ENCODE measurements around the gene FNBP1L. TPM values are rescaled to one million over a fixed set of nuclear protein-coding genes. Genes with fewer than 3 reads are reported as not detected.
"Not testable (repeated sequence)": the region's sequence is repeated elsewhere in the genome, so short reads cannot be mapped to it uniquely, and the experiment has no call there.

The FNBP1L gene
- total RNA-seq, 8 experiments from 2014 or later, result 4.8 to 189 (median 125) TPM

DNA sequence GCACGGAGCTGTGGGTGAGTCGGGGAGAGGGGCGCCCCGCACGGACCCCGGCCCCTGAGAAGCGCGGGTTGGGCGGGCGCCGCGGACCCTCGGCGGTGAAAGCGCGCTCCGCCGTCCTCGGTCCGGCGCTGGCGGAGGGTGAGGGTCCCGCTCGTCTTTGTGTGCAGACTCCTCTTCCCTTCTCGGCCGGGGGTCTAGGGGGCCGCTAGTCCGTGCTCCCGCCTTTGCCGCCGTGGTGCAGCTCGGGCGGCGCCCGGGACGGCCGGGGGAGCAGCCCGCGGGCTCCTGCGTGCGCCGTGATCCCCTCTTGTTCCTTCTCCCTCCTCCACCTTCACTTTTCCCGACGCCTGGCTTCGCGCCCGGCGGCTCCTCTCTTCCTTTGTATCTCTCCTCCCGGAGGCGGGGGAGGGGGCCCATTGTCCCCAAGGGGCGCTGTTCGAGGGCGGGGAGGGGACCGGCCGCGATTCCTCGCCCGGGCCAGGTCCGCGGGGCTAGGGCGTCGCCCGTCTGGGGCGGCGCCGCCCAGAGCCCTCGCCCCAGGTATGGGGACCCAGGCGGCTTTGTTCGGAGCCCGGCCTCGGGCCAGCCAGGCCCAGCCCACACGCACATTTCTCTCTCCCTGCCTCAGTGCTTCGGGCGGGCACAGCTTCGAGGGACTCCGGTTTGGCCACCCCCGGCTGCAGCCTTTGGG, 519 bp downstream of the FNBP1L start:
- 0 to 10% (median 1%) methylated on average over 2 to 46 of the region's 77 CpGs; no CpG with 5 or more reads in 5 of the 10 experiments for WGBS, 10 experiments
- Histone ChIP-seq H3K4me1 (replicated peaks in 1 of 2) (peaks cover 8 to 30% of the 10 kb centered on the region in 2 donors), H3K4me3 (peak overlapping the region; percentile 92 to 97 (median 92)), H3K27ac (peak overlapping the region; percentile 86 to 88)
- peak; percentile 43 to 72 (median 66) for ATAC-seq (replicated peaks in 6 of 8)
- in situ Hi-C loops (cut with MboI; ENCODE audit: low pct_unique_long_range_greater_than_20kb in 2 of 9, low sequenced_read_pairs in 9 of 9, unreplicated experiment in 9 of 9), result loop anchor here in 5 of 9 experiments (25.0 kb wide), 2 partner anchors 364 to 389 kb away; no protein-coding TSS in a partner anchor

DNA sequence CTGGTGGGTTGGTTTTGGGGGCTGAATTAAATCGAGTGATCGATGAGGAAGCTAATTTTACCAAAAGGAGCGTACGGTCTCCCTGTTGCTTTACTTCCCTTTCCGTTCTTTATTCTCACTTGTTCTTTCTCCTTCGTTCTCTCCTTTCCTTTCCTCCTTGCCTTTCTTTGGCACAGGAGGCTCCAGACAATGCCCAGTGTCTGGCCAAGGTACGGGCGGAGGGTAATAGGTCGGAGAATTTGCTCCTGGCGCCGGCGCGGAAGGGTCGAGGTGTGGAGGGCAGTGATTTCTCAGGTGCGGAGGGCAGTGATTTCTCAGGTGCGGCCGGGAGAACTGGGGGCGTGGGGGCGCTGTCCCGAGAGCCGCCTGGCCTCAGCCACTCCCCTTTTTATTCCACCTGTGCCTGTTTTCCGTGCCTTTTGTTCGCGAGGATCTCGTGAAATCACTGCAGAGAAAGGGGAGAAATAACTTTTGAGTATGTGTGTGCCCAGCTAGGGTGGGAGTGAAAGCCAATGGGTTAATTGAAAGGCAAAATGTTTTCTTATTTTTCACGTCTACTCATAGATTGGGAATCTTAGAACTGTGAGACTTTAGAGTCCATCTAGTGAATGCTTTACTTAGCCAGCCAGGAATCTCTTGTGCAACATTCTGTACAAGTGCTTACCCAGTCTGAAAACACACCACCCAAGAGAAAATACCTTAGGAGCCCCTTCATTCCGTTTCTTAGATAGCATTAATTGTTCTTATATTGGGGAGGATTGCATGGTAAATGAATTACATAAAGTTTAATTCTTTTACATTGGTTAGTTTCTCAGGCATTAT, 1.3 kb downstream of the FNBP1L start:
- Histone ChIP-seq H3K4me3 (peak overlapping the region; percentile 92 to 97 (median 92)), H3K27ac (peak overlapping the region; percentile 86 to 88), H3K4me1 (replicated peaks in 1 of 2) (peaks cover 12 to 36% of the 10 kb centered on the region in 2 donors)
- in situ Hi-C loops (cut with MboI; ENCODE audit: low pct_unique_long_range_greater_than_20kb in 2 of 9, low sequenced_read_pairs in 9 of 9, unreplicated experiment in 9 of 9), result loop anchor here in 5 of 9 experiments (25.0 kb wide), 2 partner anchors 363 to 388 kb away; no protein-coding TSS in a partner anchor
- ATAC-seq (replicated peaks in 6 of 8), result peak; percentile 11 to 25 (median 16)
- 0 to 4% (median 0%) methylated on average over 2 to 27 of the region's 27 CpGs for WGBS, 10 experiments

- WGBS, 10 experiments, result 13 to 100% (median 67%) methylated on average over 1 of the region's 1 CpG; no CpG with 5 or more reads in 1 of the 10 experiments
- peak overlapping the region in 3 of 5 donors; percentile 92 to 97 (median 92) for H3K4me3 ChIP-seq
- no peak for ATAC-seq (replicated peaks in 6 of 8)
- no peak overlapping the region for H3K27ac ChIP-seq
- peaks cover 12 to 36% of the 10 kb centered on the region in 2 donors for H3K4me1 ChIP-seq (replicated peaks in 1 of 2)
- in situ Hi-C loops (cut with MboI; ENCODE audit: low pct_unique_long_range_greater_than_20kb in 2 of 9, low sequenced_read_pairs in 9 of 9, unreplicated experiment in 9 of 9), result loop anchor here in 2 of 9 experiments (25.0 kb wide), 2 partner anchors 137 to 162 kb away; no protein-coding TSS in a partner anchor
These were observed 2.4 kb downstream of the FNBP1L start for GRCh38 chr1:93450321-93450720.

- H3K4me3 ChIP-seq, result no peak overlapping the region
- ATAC-seq (replicated peaks in 6 of 8), result peak in 1 of 8 experiments; percentile 16
- peaks cover 12 to 32% of the 10 kb centered on the region in 2 donors for H3K4me1 ChIP-seq (replicated peaks in 1 of 2)
- H3K27ac ChIP-seq, result no peak overlapping the region
- in situ Hi-C loops (cut with MboI; ENCODE audit: low pct_unique_long_range_greater_than_20kb in 2 of 9, low sequenced_read_pairs in 9 of 9, unreplicated experiment in 9 of 9), result loop anchor here in 2 of 9 experiments (25.0 kb wide), 2 partner anchors 133 to 158 kb away; no protein-coding TSS in a partner anchor
- WGBS, 10 experiments, result 88 to 100% (median 91%) methylated on average over 1 of the region's 1 CpG; no CpG with 5 or more reads in 5 of the 10 experiments
These were observed 6.0 kb downstream of the FNBP1L start for GRCh38 chr1:93453911-93454310.

GRCh38 chr1:93459126-93459525, 11.2 kb downstream of the FNBP1L start:
- Histone ChIP-seq H3K4me3 (no peak overlapping the region), H3K27ac (no peak overlapping the region), H3K4me1 (replicated peaks in 1 of 2) (peaks cover under 1% of the 10 kb centered on the region in 2 donors)
- in situ Hi-C loops (cut with MboI; ENCODE audit: low pct_unique_long_range_greater_than_20kb in 2 of 9, low sequenced_read_pairs in 9 of 9, unreplicated experiment in 9 of 9), result loop anchor here in 2 of 9 experiments (25.0 kb wide), 2 partner anchors 128 to 153 kb away; no protein-coding TSS in a partner anchor
- ATAC-seq (replicated peaks in 6 of 8), result no peak
- WGBS, 10 experiments, result 89 to 100% (median 99%) methylated on average over 1 to 3 of the region's 3 CpGs

GRCh38 chr1:93461236-93461635, 13.3 kb downstream of the FNBP1L start:
- WGBS, 10 experiments, result 88 to 100% (median 95%) methylated on average over 1 to 5 of the region's 5 CpGs; no CpG with 5 or more reads in 1 of the 10 experiments
- in situ Hi-C loops (cut with MboI; ENCODE audit: low pct_unique_long_range_greater_than_20kb in 2 of 9, low sequenced_read_pairs in 9 of 9, unreplicated experiment in 9 of 9), result loop anchor here in 2 of 9 experiments (25.0 kb wide), 2 partner anchors 126 to 151 kb away; no protein-coding TSS in a partner anchor

DNA sequence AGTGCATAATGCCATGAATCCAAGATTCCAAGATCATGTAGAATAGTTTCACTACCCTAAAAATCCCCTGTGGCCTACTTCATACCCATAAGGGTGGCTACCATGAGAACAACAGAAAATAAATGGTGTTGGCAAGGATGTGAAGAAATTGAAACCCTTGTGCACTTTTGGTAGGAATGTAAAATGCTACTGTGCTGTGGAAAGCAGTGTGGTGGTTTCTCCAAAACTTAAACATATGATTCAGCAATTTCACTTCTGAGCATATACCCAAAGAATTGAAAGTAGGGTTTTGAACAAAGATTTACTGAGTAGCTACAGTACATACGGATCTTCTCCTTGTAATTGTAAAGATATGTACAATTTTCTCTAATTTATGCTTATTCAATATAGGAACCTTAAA, 16.0 kb downstream of the FNBP1L start:
- H3K27ac ChIP-seq, result no peak overlapping the region
- H3K4me1 ChIP-seq (replicated peaks in 1 of 2), result no peaks in the 10 kb centered on the region
- in situ Hi-C loops (cut with MboI; ENCODE audit: low pct_unique_long_range_greater_than_20kb in 2 of 9, low sequenced_read_pairs in 9 of 9, unreplicated experiment in 9 of 9), result loop anchor here in 2 of 9 experiments (25.0 kb wide), 2 partner anchors 123 to 148 kb away; no protein-coding TSS in a partner anchor
- ATAC-seq (replicated peaks in 6 of 8), result no peak
- 60 to 100% (median 100%) methylated on average over 1 of the region's 1 CpG; no CpG with 5 or more reads in 1 of the 10 experiments for WGBS, 10 experiments
- no peak overlapping the region for H3K4me3 ChIP-seq

More at GRCh38 chr1:93461236-93461635, 13.3 kb downstream of the FNBP1L start:
- Histone ChIP-seq H3K27ac (no peak overlapping the region), H3K4me3 (no peak overlapping the region), H3K4me1 (replicated peaks in 1 of 2) (no peaks in the 10 kb centered on the region)
- no peak for ATAC-seq (replicated peaks in 6 of 8)

DNA sequence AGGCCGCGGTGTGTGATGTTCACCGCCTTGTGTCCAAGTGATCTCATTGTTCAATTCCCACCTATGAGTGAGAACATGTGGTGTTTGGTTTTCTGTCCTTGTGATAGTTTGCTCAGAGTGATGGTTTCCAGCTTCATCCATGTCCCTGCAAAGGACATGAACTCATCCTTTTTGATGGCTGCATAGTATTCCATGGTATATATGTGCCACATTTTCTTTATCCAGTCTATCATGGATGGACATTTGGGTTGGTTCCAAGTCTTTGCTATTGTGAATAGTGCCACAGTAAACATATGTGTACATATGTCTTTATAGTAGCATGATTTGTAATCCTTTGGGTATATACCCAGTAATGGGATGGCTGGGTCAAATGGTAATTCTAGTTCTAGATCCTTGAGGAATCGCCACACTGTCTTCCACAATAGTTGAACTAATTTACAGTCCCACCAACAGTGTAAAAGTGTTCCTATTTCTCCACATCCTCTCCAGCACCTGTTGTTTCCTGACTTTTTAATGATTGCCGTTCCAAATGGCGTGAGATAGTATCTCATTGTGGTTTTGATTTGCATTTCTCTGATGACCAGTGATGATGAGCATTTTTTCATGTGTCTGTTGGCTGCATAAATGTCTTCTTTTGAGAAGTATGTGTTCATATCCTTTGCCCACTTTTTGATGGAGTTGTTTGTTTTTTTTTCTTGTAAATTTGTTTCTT, 17.6 kb downstream of the FNBP1L start:
- WGBS, 10 experiments, result 88 to 100% (median 100%) methylated on average over 1 to 5 of the region's 6 CpGs; no CpG with 5 or more reads in 2 of the 10 experiments
- H3K4me1 ChIP-seq (replicated peaks in 1 of 2); ATAC-seq (replicated peaks in 6 of 8); H3K27ac ChIP-seq; H3K4me3 ChIP-seq: not testable (repeated sequence)
- in situ Hi-C loops (cut with MboI; ENCODE audit: low pct_unique_long_range_greater_than_20kb in 2 of 9, low sequenced_read_pairs in 9 of 9, unreplicated experiment in 9 of 9), result loop anchor here in 2 of 9 experiments (25.0 kb wide), 2 partner anchors 122 to 147 kb away; no protein-coding TSS in a partner anchor

DNA sequence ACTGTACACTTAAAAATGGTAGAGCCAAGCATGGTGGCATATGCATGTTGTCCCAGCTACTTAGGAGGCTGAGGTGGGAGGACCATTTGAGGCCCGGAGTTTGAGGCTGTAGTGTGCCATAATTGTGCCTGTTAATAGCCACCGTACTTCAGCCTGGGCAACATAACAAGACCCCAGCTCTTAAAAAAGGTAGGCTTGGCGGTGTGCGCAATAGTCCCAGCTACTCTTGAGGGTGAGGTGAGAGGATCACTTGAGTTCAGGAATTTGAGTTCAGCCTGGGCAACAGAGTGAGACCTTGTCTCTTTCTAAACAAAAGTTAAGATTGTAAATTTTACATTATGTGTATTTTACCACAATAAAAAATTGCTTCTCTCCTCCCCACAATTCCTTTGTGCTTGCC, 19.7 kb downstream of the FNBP1L start:
- WGBS, 10 experiments, result 80 to 100% (median 98%) methylated on average over 1 to 4 of the region's 4 CpGs; no CpG with 5 or more reads in 1 of the 10 experiments
- Histone ChIP-seq H3K4me1 (replicated peaks in 1 of 2) (no peaks in the 10 kb centered on the region), H3K27ac (no peak overlapping the region), H3K4me3 (no peak overlapping the region)
- ATAC-seq (replicated peaks in 6 of 8), result no peak
- in situ Hi-C loops (cut with MboI; ENCODE audit: low pct_unique_long_range_greater_than_20kb in 2 of 9, low sequenced_read_pairs in 9 of 9, unreplicated experiment in 9 of 9), result loop anchor here in 2 of 9 experiments (25.0 kb wide), 2 partner anchors 120 to 145 kb away; no protein-coding TSS in a partner anchor

DNA sequence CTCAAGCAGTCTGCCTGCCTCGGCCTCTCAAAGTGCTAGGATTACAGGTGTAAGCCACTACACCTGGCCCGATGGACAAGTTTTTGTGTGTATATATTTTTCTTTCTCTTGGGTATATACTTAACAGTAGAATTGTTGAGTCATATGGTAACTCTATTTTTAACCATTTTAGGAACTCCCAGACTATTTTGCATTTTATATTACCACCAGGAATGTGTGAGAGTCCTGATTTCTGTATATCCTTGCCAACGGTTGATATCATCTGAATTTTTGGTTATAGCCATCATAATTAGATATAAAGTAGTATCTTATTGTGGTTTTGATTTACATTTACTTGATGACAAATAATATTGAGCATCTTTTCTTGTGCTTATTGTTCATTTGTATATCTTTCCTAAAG, 20.7 kb downstream of the FNBP1L start:
- no peaks in the 10 kb centered on the region for H3K4me1 ChIP-seq (replicated peaks in 1 of 2)
- 22 to 100% (median 97%) methylated on average over 1 to 3 of the region's 3 CpGs; no CpG with 5 or more reads in 1 of the 10 experiments for WGBS, 10 experiments
- no peak overlapping the region for H3K4me3 ChIP-seq
- peak in 2 of 8 experiments; percentile 67 to 94 for ATAC-seq (replicated peaks in 6 of 8)
- in situ Hi-C loops (cut with MboI; ENCODE audit: low pct_unique_long_range_greater_than_20kb in 2 of 9, low sequenced_read_pairs in 9 of 9, unreplicated experiment in 9 of 9), result loop anchor here in 2 of 9 experiments (25.0 kb wide), 2 partner anchors 119 to 144 kb away; no protein-coding TSS in a partner anchor
- H3K27ac ChIP-seq, result no peak overlapping the region

GRCh38 chr1:93469223-93469622, 21.3 kb downstream of the FNBP1L start:
- 85 to 100% (median 95%) methylated on average over 1 to 3 of the region's 3 CpGs; no CpG with 5 or more reads in 5 of the 10 experiments for WGBS, 10 experiments
- not testable (repeated sequence) for H3K4me3 ChIP-seq; ATAC-seq (replicated peaks in 6 of 8); H3K27ac ChIP-seq; H3K4me1 ChIP-seq (replicated peaks in 1 of 2)
- in situ Hi-C loops (cut with MboI; ENCODE audit: low pct_unique_long_range_greater_than_20kb in 2 of 9, low sequenced_read_pairs in 9 of 9, unreplicated experiment in 9 of 9), result loop anchor here in 2 of 9 experiments (25.0 kb wide), 2 partner anchors 118 to 143 kb away; no protein-coding TSS in a partner anchor

DNA sequence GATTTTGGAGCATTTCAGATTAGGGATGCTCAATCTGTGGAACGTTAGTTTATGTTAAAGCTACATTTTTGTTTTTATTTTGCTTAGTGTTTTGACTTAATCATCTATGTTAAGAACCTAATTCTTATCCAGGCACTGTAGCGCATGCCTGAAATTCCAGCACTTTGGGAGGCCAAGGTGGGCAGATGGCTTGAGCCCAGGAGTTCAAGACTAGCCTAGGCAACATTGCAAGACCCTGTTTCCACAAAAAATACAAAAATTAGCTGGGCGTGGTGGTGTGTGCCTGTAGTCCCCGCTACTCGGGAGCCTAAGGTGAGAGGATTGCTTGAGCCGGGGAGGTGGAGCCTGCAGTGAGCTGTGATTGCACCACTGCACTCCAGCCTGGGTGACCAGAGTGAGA, 23.4 kb downstream of the FNBP1L start:
- 73 to 97% (median 92%) methylated on average over 1 to 6 of the region's 6 CpGs for WGBS, 10 experiments
- H3K27ac ChIP-seq, result no peak overlapping the region

More for the DNA sequence above, 23.4 kb downstream of the FNBP1L start:
- H3K4me3 ChIP-seq, result no peak overlapping the region
- in situ Hi-C loops (cut with MboI; ENCODE audit: low pct_unique_long_range_greater_than_20kb in 2 of 9, low sequenced_read_pairs in 9 of 9, unreplicated experiment in 9 of 9), result loop anchor here in 2 of 9 experiments (25.0 kb wide), 2 partner anchors 116 to 141 kb away; no protein-coding TSS in a partner anchor
- ATAC-seq (replicated peaks in 6 of 8), result no peak
- no peaks in the 10 kb centered on the region for H3K4me1 ChIP-seq (replicated peaks in 1 of 2)

All from motor neuron (in vitro differentiated cells).